Ammon's horn (tissue), 1 donor: ENCODE measurements around the gene ATP8B4.

Experiments
- DNase-seq: peaks from one replicate; pipeline ENCODE4 v3.0.0-alpha.2; 2016; ENCODE audit warnings: low spot score

ATP8B4 gene

DNA sequence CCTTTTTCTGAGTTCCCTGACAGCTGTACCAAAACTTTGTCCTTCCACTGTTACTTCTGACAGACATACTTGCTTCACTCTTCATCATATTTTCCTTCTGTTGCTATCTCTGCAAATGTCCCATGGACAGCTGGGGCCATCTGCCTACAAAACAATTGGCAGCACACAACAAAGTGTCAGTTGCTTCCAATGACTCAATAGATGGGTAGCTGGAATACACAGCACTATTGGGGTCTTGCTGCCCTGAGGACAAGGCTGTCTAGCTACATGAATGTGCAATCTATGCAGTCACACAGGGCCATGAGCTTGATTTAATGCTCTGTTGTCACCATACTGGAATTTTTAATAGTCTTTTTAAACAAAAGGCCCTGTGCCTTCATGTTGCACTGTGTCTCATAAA is 305.4 kb downstream of the ATP8B4 start:
- DNase-seq: no peak

DNA sequence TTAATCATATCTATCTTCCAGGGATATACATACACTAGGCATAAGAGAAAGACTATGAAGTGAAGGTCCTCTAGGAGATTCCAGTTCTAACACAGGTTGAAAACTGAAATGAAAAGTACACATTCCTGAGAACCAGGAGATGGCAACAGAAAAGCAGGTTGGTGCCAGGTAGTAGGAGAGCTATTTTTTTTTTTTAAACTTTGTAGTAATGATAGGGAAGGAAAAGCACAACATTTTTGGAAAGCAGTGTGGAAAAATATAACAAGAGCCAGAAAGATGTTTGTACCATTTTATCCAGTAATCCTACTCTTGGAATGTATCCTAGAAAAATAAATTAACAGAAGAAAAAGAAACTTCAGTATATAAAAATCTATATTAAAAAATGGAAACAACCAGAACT is 308.3 kb downstream of the ATP8B4 start:
- no peak for DNase-seq

DNA sequence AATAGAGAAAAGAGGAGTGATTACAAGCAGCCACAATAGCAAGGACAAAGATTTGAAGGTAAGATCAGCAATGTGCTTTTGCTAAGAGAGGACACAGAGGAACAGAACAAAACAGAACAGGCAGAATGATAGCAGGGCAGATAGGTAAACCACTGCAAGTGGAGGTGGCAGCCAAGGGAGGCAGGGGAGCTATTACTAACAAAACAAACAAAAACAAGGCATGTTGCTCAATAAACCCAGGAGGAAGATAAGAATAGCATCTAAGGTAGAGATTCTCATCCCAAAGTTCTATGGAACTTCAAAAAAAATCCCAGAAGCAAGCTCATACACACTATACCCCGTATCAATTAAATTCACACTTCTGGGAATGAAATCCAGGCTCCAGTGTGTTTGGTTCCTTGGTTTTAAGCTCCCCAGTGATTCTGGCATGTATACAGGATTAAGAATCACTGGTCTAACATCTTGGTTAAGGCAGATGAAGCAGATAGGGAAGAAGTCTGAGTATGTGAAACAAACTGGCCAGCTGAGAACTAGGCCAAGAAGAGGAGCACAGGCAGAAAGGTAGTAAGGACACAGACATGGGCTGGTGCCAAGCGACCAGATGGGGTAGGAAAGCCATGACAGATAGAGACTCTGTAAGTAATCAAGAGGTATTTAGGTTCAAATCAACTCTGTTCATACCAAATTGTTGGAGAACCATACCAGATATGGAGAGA is 309.0 kb downstream of the ATP8B4 start:
- DNase-seq: no peak

DNA sequence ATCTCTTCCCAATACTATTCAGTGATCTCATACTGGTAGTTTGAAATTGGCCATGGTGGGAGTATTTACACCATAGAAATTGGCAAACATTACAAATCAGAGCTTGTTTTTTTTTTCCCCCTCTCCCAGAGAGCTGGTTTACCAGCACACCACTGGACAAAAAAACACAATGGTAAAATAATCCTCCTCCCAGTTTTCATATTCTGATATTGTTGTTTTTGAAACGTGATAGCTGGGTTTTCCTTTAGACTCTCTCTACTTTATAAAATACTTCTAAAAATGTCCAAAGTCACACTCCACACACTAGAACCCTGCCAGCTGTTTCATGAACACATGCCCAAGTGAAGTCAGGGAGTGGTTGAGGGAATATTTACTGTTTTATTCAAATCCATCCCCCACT is 310.7 kb downstream of the ATP8B4 start:
- no peak for DNase-seq
